GM23248 (cell line): ENCODE results near the gene NPTX1.

Experiments used
- EZH2 ChIP-seq: fragments of 200-600 bp; sonication (generic); IDR thresholded peaks from 2 replicates; pipeline ENCODE4 v1.6.1; 2018; ENCODE audit warnings: antibody characterized with exemption, mild to moderate bottlenecking; ENCODE audit not compliant: insufficient read depth, poor library complexity, severe bottlenecking
- EZH2phosphoT487 ChIP-seq: fragments of 200-600 bp; sonication (generic); IDR thresholded peaks from 2 replicates; pipeline ENCODE4 v1.6.1; 2018; ENCODE audit warnings: antibody characterized with exemption, moderate library complexity, mild to moderate bottlenecking, low read depth; ENCODE audit not compliant: insufficient read depth

DNA sequence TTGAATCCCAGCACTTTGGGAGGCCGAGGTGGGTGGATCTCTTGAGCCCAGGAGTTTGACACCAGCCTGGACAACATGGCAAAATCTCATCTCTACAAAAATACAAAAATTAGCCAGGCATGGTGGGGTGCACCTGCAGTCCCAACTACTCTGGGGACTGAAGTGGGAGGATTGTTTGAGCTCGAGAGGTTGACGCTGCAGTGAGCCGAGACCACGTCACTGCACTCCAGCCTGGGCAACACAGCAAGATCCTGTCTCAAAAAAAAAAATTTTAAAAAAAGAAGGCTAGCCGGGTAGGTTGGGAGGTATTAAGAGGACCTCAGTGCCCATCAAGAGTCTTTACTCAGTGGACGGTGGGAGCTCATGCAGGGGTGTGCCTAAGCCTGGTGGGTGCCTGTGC, 3.8 kb upstream of the NPTX1 start:
- TF ChIP-seq EZH2 = no peak
- no peak for TF ChIP-seq EZH2phosphoT487
